Endothelial cell of umbilical vein (primary cell): ENCODE data around the gene CDKN2AIP. TPM values are rescaled to one million over a fixed set of nuclear protein-coding genes. Genes with fewer than 3 reads are reported as not detected.

ENCODE experiments used
- BruUV-seq: library from RNA; stranded (reverse); fragments of 400-500 nt; replicated peaks from 2 replicates; lab custom pipeline; 2021; lab: Mats Ljungman, UMichigan
- CTCF ChIA-PET: fragments of 300-600, 350-600 bp; sonication (Branson Sonifier 250); formaldehyde crosslinking; loops from one replicate; lab custom pipeline; 2021; ENCODE audit warnings: antibody characterized with exemption, inconsistent platforms; lab: Charles Lee
- POLR2A ChIA-PET: fragments of 300-600, 350-600 bp; sonication (Branson Sonifier 250); formaldehyde crosslinking; loops from one replicate; lab custom pipeline; 2021; ENCODE audit warnings: antibody characterized with exemption, inconsistent platforms; lab: Charles Lee
- DNase-seq: peaks from one replicate; pipeline ENCODE4 v3.0.0-alpha.2; 2011; ENCODE audit warnings: low read depth, low spot score
- FAIRE-seq: peaks from 2 replicates; lab custom pipeline; 2011; peaks lifted over from hg19 to GRCh38; lab: Jason Lieb, UNC
- H2AFZ ChIP-seq: 2 replicates; pipeline ENCODE4 v1.6.0; 2012; ENCODE audit warnings: low read depth, low read length, control low read depth, inconsistent platforms
- H3K27ac ChIP-seq: 2 replicates; pipeline ENCODE4 v1.5.1; 2011; ENCODE audit warnings: low read depth, mild to moderate bottlenecking, control low read depth, low read length, moderate library complexity; ENCODE audit not compliant: insufficient read depth
- H3K27me3 ChIP-seq, 2 experiments: 2 replicates each; pipeline versions ENCODE4 v1.6.0 to v1.6.1; 2011; ENCODE audit warnings: low read length in 2 of 2, mixed read lengths in 1 of 2; ENCODE audit not compliant: control insufficient read depth in 2 of 2, insufficient read depth in 2 of 2
- H3K36me3 ChIP-seq, 2 experiments: 2 replicates in 1 of 2; 3 replicates in 1 of 2; pipeline ENCODE4 v1.5.1; 2011; ENCODE audit warnings: low read length in 2 of 2, mild to moderate bottlenecking in 1 of 2, moderate library complexity in 1 of 2; ENCODE audit not compliant: control insufficient read depth in 2 of 2, insufficient read depth in 2 of 2; ENCODE audit errors: extremely low read depth in 1 of 2
- H3K4me1 ChIP-seq: 3 replicates; pipeline ENCODE4 v1.5.1; 2011; ENCODE audit warnings: mild to moderate bottlenecking, low read length; ENCODE audit not compliant: control insufficient read depth, insufficient read depth; ENCODE audit errors: extremely low read depth
- H3K4me2 ChIP-seq: 2 replicates; pipeline ENCODE4 v1.6.1; 2011; ENCODE audit warnings: low read length, control low read depth, mixed read lengths; ENCODE audit not compliant: insufficient read depth
- H3K4me3 ChIP-seq, 3 experiments: fragments of 200-600 bp in 1 of 3; sonication (generic), shearing (Covaris generic) in 1 of 3; replicated peaks in 1 of 3; 2 replicates each; pipeline ENCODE4 v1.5.1; 2011 to 2016; ENCODE audit warnings: control low read depth in 3 of 3, low read length in 3 of 3, mild to moderate bottlenecking in 2 of 3, inconsistent platforms in 1 of 3, low read depth in 1 of 3, moderate library complexity in 1 of 3; ENCODE audit not compliant: insufficient read depth in 1 of 3
- H3K79me2 ChIP-seq: 2 replicates; pipeline ENCODE4 v1.6.0; 2012; ENCODE audit warnings: low read length, inconsistent platforms; ENCODE audit not compliant: control insufficient read depth, insufficient read depth
- H3K9ac ChIP-seq: replicated peaks from 2 replicates; pipeline ENCODE3; 2011; ENCODE audit warnings: low read length, control low read depth; ENCODE audit not compliant: insufficient read depth; ENCODE audit errors: extremely low read depth
- H3K9me1 ChIP-seq: replicated peaks from 3 replicates; pipeline ENCODE4 v1.6.0; 2011; ENCODE audit warnings: mild to moderate bottlenecking, low read length; ENCODE audit not compliant: control insufficient read depth, insufficient read depth; ENCODE audit errors: extremely low read depth
- H3K9me3 ChIP-seq: replicated peaks from 2 replicates; pipeline ENCODE4 v1.5.1; 2012; ENCODE audit warnings: low read length, inconsistent platforms; ENCODE audit not compliant: control insufficient read depth, insufficient read depth
- H4K20me1 ChIP-seq: replicated peaks from 2 replicates; pipeline ENCODE3; 2011; ENCODE audit warnings: mild to moderate bottlenecking, low read length; ENCODE audit not compliant: control insufficient read depth, insufficient read depth; ENCODE audit errors: extremely low read depth
- CTCF ChIP-seq, 2 donors: IDR thresholded peaks; 1 replicate in 1 of 2; 2 replicates in 1 of 2; pipeline ENCODE4 v1.5.1; 2011; ENCODE audit warnings: low read length in 2 of 2, mild to moderate bottlenecking in 2 of 2, moderate library complexity in 2 of 2, control low read depth in 1 of 2, inconsistent platforms in 1 of 2, low read depth in 1 of 2; ENCODE audit not compliant: insufficient read depth in 1 of 2; ENCODE audit errors: extremely low read depth in 1 of 2
- EZH2 ChIP-seq: IDR thresholded peaks from 2 replicates; pipeline ENCODE4 v1.6.1; 2012; ENCODE audit warnings: borderline replicate concordance, low read depth, mild to moderate bottlenecking, moderate library complexity, low read length, inconsistent platforms; ENCODE audit not compliant: severe bottlenecking
- FOS ChIP-seq: IDR thresholded peaks from 2 replicates; pipeline ENCODE4 v1.6.1; 2011; ENCODE audit warnings: mild to moderate bottlenecking, low read length, moderate library complexity, borderline replicate concordance; ENCODE audit not compliant: insufficient read depth
- GATA2 ChIP-seq: IDR thresholded peaks from 2 replicates; pipeline ENCODE4 v1.7.0; 2011; ENCODE audit warnings: low read depth, mild to moderate bottlenecking, moderate library complexity, mixed read lengths, low read length; ENCODE audit not compliant: insufficient read length, insufficient read depth
- JUN ChIP-seq: IDR thresholded peaks from 2 replicates; pipeline ENCODE4 v1.6.1; 2011; ENCODE audit warnings: borderline replicate concordance, low read depth; ENCODE audit not compliant: insufficient read length, insufficient read depth
- MAX ChIP-seq: IDR thresholded peaks from 2 replicates; pipeline ENCODE4 v1.6.1; 2011; ENCODE audit not compliant: insufficient read depth, insufficient read length
- MYC ChIP-seq: IDR thresholded peaks from one replicate; pipeline ENCODE4 v1.6.1; 2011; ENCODE audit warnings: mild to moderate bottlenecking, low read depth, low read length
- POLR2A ChIP-seq: IDR thresholded peaks from 2 replicates; pipeline ENCODE4 v1.6.1; 2012; ENCODE audit warnings: low read depth, mild to moderate bottlenecking, control low read depth, low read length
- POLR2AphosphoS5 ChIP-seq: IDR thresholded peaks from 2 replicates; pipeline ENCODE4 v1.6.1; 2012; ENCODE audit warnings: low read depth, mild to moderate bottlenecking, control low read depth, low read length, moderate library complexity; ENCODE audit not compliant: insufficient read depth
- dilution Hi-C: fragments of 300-500 bp; cut with MboI; formaldehyde crosslinking; loops from one replicate; pipeline ENCODE4 v1.15.0; 2019; ENCODE audit warnings: low sequenced_read_pairs; ENCODE audit not compliant: extremely low pct_ligation_motif_present
- intact Hi-C: fragments of 100-400 bp; cut with micrococcal nuclease; formaldehyde crosslinking; loops from one replicate; pipeline ENCODE4 v1.10.0; 2022
- polyA plus RNA-seq, 4 experiments: library from polyadenylated mRNA; depleted of rRNA in 3 of 4; stranded (reverse) in 3 of 4; unstranded in 1 of 4; fragments of >200 nt; gene quantifications; 2 replicates each; pipeline versions ENCODE4 v1.2.1 to v1.2.3, GENCODE V29; 2011 to 2012; ENCODE audit warnings: missing spikeins in 1 of 4
- total RNA-seq: library from RNA; stranded (reverse); gene quantifications from 2 replicates; pipeline ENCODE4 v1.2.3, GENCODE V29; 2021

CDKN2AIP gene
- total and polyA plus RNA-seq, 2 donors (not counting 3 experiments of a cell fraction or from before 2014, with no cell fraction given): 5.1 to 12.8 TPM

GRCh38 chr4:183469936-183470335 lies 25.5 kb downstream of the CDKN2AIP start:
- no TSS peak for BruUV-seq
- H3K9me1 ChIP-seq: no peaks in the 10 kb centered on the region
- no peaks in the 10 kb centered on the region for H3K27me3 ChIP-seq
- intact Hi-C loops (loop anchor here (5.0 to 10.0 kb wide), 3 partner anchors 92 to 375 kb away; no protein-coding TSS in a partner anchor), dilution Hi-C loops (no loop called here)
- no peak overlapping the region for H3K4me3 ChIP-seq
- ChIA-PET CTCF (interaction anchor here (0.6 to 1.8 kb wide), 8 partner anchors 10 to 531 kb away, joined by 3 to 10 read pairs (median 3); no protein-coding TSS in a partner anchor), POLR2A (no interaction called here)
- TF ChIP-seq JUN (peak; percentile 34), POLR2AphosphoS5 (no peak)
- H3K79me2 ChIP-seq: no peaks in the 10 kb centered on the region
- no peak overlapping the region for H3K9ac ChIP-seq
- H3K4me2 ChIP-seq: no peak overlapping the region
- FAIRE-seq (peak; percentile 71), DNase-seq (peak; percentile 17)
- H3K4me1 ChIP-seq: no peaks in the 10 kb centered on the region
- H4K20me1 ChIP-seq: no peaks in the 10 kb centered on the region
- H3K27ac ChIP-seq: no peak overlapping the region
- no peak overlapping the region for H2AFZ ChIP-seq
- no peaks in the 10 kb centered on the region for H3K9me3 ChIP-seq
- no peaks in the 10 kb centered on the region for H3K36me3 ChIP-seq

GRCh38 chr4:183470821-183471220 lies 26.4 kb downstream of the CDKN2AIP start:
- Histone ChIP-seq H3K27me3 (no peaks in the 10 kb centered on the region), H2AFZ (no peak overlapping the region), H3K4me1 (no peaks in the 10 kb centered on the region), H3K27ac (no peak overlapping the region), H3K9me3 (no peaks in the 10 kb centered on the region), H3K9me1 (no peaks in the 10 kb centered on the region), H4K20me1 (no peaks in the 10 kb centered on the region), H3K9ac (no peak overlapping the region), H3K79me2 (no peaks in the 10 kb centered on the region), H3K36me3 (no peaks in the 10 kb centered on the region), H3K4me3 (no peak overlapping the region), H3K4me2 (no peak overlapping the region)
- CTCF ChIA-PET: interaction anchor here (1.0 to 1.8 kb wide), 4 partner anchors 11 to 532 kb away, joined by 3 to 10 read pairs (median 3); no protein-coding TSS in a partner anchor
- TF ChIP-seq POLR2AphosphoS5: no peak
- TF ChIP-seq POLR2A: no peak
- TF ChIP-seq JUN: no peak
- TF ChIP-seq CTCF (IDR thresholded peaks at IDR 0.05; ENCODE audit: extremely low read depth in 1 of 2, insufficient read depth in 1 of 2, low read depth in 1 of 2, low read length in 2 of 2): no peak
- no peak for TF ChIP-seq MYC
- TF ChIP-seq EZH2: no peak
- no peak for TF ChIP-seq MAX
- no peak for TF ChIP-seq FOS
- TF ChIP-seq GATA2: no peak
- POLR2A ChIA-PET: no interaction called here
- dilution Hi-C loops (no loop called here), intact Hi-C loops (loop anchor here (5.0 to 10.0 kb wide), 3 partner anchors 91 to 374 kb away; no protein-coding TSS in a partner anchor)
- BruUV-seq: no TSS peak
- FAIRE-seq (no peak), DNase-seq (no peak)
